Suprapubic skin (tissue), 4 donors: ENCODE results near the gene GRAMD4. TPM values are rescaled to one million over a fixed set of nuclear protein-coding genes. Genes with fewer than 3 reads are reported as not detected.

Experiments used
- DNase-seq, 2 donors: peaks; one replicate each; pipeline ENCODE4 v3.0.0-alpha.2; 2019; ENCODE audit warnings: low spot score in 2 of 2
- H3K27ac ChIP-seq: fragments of 200-600 bp; sonication (generic); one replicate; pipeline ENCODE4 v1.5.1; 2019
- H3K27me3 ChIP-seq: fragments of 200-600 bp; sonication (generic); one replicate; pipeline ENCODE4 v1.5.1; 2019
- H3K36me3 ChIP-seq: fragments of 200-600 bp; sonication (generic); one replicate; pipeline ENCODE4 v1.5.1; 2019
- H3K4me1 ChIP-seq: fragments of 200-600 bp; sonication (generic); one replicate; pipeline ENCODE4 v1.5.1; 2019
- H3K4me3 ChIP-seq: fragments of 200-600 bp; sonication (generic); one replicate; pipeline ENCODE4 v1.5.1; 2019; ENCODE audit warnings: mild to moderate bottlenecking
- H3K9me3 ChIP-seq: fragments of 200-600 bp; sonication (generic); one replicate; pipeline ENCODE4 v1.5.1; 2019
- EP300 ChIP-seq: sonication (generic); formaldehyde crosslinking; IDR thresholded peaks from one replicate; pipeline ENCODE4 v1.6.1; 2017; ENCODE audit warnings: antibody characterized with exemption
- POLR2A ChIP-seq, 2 donors: fragments of 450-650 bp; IDR thresholded peaks; one replicate each; pipeline ENCODE4 v1.6.1; 2017; ENCODE audit warnings: antibody characterized with exemption in 2 of 2, mild to moderate bottlenecking in 2 of 2, moderate library complexity in 2 of 2
- POLR2AphosphoS5 ChIP-seq, 3 donors: sonication (generic); formaldehyde crosslinking; IDR thresholded peaks; one replicate each; pipeline ENCODE4 v1.6.1; 2017; ENCODE audit warnings: antibody characterized with exemption in 3 of 3
- WGBS: methylation state at CpG from one replicate; pipeline ENCODE4 v1.1.5; 2018; 5-methylcytosine and 5-hydroxymethylcytosine counted together
- total RNA-seq, 4 donors: library from RNA; depleted of rRNA; stranded (reverse); fragments of >200 nt; gene quantifications; one replicate each; pipeline ENCODE4 v1.1.0, GENCODE V29; 2016
- TF ChIP-seq, protein P1 (sequence below), 2 donors: fragments of 200-600 bp in 1 of 2; fragments of 450-650 bp in 1 of 2; sonication (generic) in 1 of 2; IDR thresholded peaks; one replicate each; pipeline ENCODE4 v1.5.1; 2016 to 2019; ENCODE audit warnings: antibody characterized with exemption in 2 of 2, mild to moderate bottlenecking in 1 of 2, moderate library complexity in 1 of 2

Gene GRAMD4
- total RNA-seq, 4 donors from 2014 or later, result 64.1 to 230 (median 164) TPM

GRCh38 chr22:46661221-46661851, 41.1 kb downstream of the GRAMD4 start:
- DNase-seq, result no peak
- H3K36me3 ChIP-seq, result peaks cover 57% of the 10 kb centered on the region
- H3K27ac ChIP-seq, result peak overlapping the region; percentile 70

DNA sequence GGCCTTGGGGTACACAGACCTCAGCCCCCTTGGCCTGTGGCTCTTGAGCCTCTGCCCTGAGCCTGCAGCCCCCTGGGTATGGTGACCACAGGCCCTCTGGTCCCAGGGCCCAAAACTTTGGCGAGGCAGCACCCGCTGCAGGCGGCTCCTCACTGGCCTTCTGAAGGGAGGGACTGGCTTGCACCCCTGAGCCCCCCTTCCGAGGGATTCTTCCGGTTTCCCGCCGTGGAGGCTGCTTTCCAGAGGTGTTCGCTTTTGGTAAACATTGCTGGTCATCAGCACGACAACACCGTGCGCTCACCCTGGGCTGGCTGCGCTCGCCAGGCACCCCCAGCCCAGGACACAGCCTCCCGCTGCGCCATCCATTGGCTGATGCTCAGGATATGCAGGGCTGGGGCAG, 42.0 kb downstream of the GRAMD4 start:
- H3K4me1 ChIP-seq, result peaks cover 27% of the 10 kb centered on the region
- no peak overlapping the region for H3K27ac ChIP-seq
- peaks cover 66% of the 10 kb centered on the region for H3K36me3 ChIP-seq
- no peaks in the 10 kb centered on the region for H3K27me3 ChIP-seq
- TF ChIP-seq POLR2A (IDR thresholded peaks at IDR 0.05) (no peak), POLR2AphosphoS5 (IDR thresholded peaks at IDR 0.05) (no peak), EP300 (no peak)
- TF ChIP-seq, protein P1, sequence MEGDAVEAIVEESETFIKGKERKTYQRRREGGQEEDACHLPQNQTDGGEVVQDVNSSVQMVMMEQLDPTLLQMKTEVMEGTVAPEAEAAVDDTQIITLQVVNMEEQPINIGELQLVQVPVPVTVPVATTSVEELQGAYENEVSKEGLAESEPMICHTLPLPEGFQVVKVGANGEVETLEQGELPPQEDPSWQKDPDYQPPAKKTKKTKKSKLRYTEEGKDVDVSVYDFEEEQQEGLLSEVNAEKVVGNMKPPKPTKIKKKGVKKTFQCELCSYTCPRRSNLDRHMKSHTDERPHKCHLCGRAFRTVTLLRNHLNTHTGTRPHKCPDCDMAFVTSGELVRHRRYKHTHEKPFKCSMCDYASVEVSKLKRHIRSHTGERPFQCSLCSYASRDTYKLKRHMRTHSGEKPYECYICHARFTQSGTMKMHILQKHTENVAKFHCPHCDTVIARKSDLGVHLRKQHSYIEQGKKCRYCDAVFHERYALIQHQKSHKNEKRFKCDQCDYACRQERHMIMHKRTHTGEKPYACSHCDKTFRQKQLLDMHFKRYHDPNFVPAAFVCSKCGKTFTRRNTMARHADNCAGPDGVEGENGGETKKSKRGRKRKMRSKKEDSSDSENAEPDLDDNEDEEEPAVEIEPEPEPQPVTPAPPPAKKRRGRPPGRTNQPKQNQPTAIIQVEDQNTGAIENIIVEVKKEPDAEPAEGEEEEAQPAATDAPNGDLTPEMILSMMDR (IDR thresholded peaks at IDR 0.05), result no peak
- DNase-seq, result no peak
- H3K4me3 ChIP-seq, result no peak overlapping the region
- H3K9me3 ChIP-seq, result no peaks in the 10 kb centered on the region
- 93% methylated on average over 3 of the region's 15 CpGs for WGBS

More at GRCh38 chr22:46661221-46661851, 41.1 kb downstream of the GRAMD4 start:
- TF ChIP-seq POLR2AphosphoS5 (IDR thresholded peaks at IDR 0.05) (no peak), EP300 (no peak), POLR2A (IDR thresholded peaks at IDR 0.05) (no peak)
- TF ChIP-seq, protein P1 (IDR thresholded peaks at IDR 0.05), result no peak
- Histone ChIP-seq H3K9me3 (no peaks in the 10 kb centered on the region), H3K27me3 (no peaks in the 10 kb centered on the region), H3K4me3 (no peak overlapping the region), H3K4me1 (peaks cover 27% of the 10 kb centered on the region)
- WGBS, result 51% methylated on average over 16 of the region's 22 CpGs

DNA sequence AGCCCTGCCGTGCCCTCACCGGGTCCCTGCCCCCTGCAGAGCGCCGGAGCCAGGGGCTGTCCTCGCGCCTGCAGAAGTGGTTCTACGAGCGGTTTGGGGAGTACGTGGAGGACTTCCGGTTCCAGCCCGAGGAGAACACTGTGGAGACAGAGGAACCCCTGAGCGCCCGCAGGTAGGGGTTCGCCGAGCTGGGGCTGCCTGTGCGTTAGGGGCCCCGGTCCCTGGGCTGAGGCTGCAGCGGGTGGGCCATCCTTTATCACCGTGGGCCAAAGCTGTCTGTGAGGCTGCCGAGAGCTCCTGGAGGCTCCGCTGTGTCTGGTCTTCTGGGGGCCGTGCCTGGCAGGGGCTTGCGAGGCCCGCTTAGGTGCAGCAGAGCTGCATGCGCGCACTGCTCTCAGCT, 42.8 kb downstream of the GRAMD4 start:
- Histone ChIP-seq H3K36me3 (peaks cover 74% of the 10 kb centered on the region), H3K27me3 (no peaks in the 10 kb centered on the region), H3K4me1 (peaks cover 27% of the 10 kb centered on the region), H3K4me3 (no peak overlapping the region), H3K27ac (no peak overlapping the region), H3K9me3 (no peaks in the 10 kb centered on the region)
- 93% methylated on average over 3 of the region's 26 CpGs for WGBS
- no peak for DNase-seq
- TF ChIP-seq, protein P1 (IDR thresholded peaks at IDR 0.05), result no peak
- TF ChIP-seq POLR2A (IDR thresholded peaks at IDR 0.05) (no peak), EP300 (no peak), POLR2AphosphoS5 (IDR thresholded peaks at IDR 0.05) (no peak)

DNA sequence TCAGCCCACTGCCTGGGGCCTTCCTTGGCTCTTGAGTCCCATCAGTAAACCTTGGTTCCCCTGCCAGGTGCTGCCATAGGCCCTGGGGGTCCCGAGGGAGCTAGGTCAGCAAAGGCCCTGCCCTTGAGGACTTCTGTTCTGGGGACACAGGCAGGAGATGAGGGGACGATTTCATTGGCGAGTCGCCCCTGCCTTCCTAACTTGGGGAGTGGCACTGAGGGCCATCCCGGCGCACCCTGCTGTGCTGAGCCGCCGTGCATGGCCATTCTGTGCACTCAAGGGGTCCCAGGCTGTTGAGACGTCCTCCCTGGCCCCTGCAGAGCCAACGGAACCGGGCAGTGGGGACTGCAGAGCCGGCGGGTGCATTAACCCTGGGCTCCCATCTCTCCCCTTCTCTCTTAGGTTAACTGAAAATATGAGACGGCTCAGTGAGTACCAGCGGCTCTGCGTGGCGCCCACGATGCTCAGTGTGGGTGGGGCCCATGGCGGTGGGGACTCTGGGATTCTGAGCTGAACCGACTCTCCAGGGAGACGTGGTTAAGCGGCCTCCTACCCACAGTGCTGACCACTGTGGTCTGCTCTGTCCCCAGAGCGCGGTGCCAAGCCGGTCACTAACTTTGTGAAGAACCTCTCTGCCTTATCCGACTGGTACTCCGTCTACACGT, 43.4 kb downstream of the GRAMD4 start:
- no peak overlapping the region for H3K27ac ChIP-seq
- 93% methylated on average over 11 of the region's 28 CpGs for WGBS
- peaks cover 27% of the 10 kb centered on the region for H3K4me1 ChIP-seq
- no peaks in the 10 kb centered on the region for H3K9me3 ChIP-seq
- DNase-seq, result no peak
- no peak overlapping the region for H3K4me3 ChIP-seq
- H3K27me3 ChIP-seq, result no peaks in the 10 kb centered on the region
- TF ChIP-seq EP300, result no peak
- no peak for TF ChIP-seq POLR2AphosphoS5 (IDR thresholded peaks at IDR 0.05)
- TF ChIP-seq, protein P1 (IDR thresholded peaks at IDR 0.05), result no peak
- no peak for TF ChIP-seq POLR2A (IDR thresholded peaks at IDR 0.05)
- H3K36me3 ChIP-seq, result peaks cover 76% of the 10 kb centered on the region

DNA sequence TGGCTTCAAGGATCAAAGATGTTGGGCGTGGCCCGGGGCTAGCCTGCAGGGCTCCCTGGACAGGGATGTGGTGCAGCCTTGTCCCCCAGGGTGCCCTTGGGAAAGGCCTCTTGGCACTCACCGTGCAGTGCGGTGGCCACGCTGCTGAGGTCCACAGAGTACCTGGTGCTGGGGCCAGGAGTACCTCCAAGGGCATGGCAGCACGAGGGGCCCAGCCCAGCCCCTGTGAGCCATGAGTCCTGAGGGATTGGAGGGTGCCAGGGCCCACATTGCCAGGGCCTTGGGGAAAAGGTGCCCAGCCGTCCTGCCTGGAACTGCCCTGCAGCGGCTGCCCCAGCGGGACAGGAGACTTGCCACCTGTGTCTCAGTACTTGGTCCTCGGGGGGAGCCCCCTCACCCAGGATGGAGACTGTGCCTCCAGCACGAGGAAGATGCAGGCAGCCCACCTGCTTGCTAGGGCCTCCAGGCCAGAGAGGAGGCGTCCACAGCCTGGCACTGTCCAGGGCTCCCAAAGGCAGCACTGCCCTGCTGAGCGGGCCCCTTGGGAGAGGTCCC, 44.2 kb downstream of the GRAMD4 start:
- TF ChIP-seq POLR2AphosphoS5 (IDR thresholded peaks at IDR 0.05) (no peak), POLR2A (IDR thresholded peaks at IDR 0.05) (no peak)
- TF ChIP-seq, protein P1 (IDR thresholded peaks at IDR 0.05), result no peak
- H3K9me3 ChIP-seq, result no peaks in the 10 kb centered on the region
- peaks cover 27% of the 10 kb centered on the region for H3K4me1 ChIP-seq
- no peak overlapping the region for H3K27ac ChIP-seq
- no peak for DNase-seq
- no peaks in the 10 kb centered on the region for H3K27me3 ChIP-seq
- no peak overlapping the region for H3K4me3 ChIP-seq
- 96% methylated on average over 4 of the region's 13 CpGs for WGBS
- H3K36me3 ChIP-seq, result peaks cover 78% of the 10 kb centered on the region
